ENCODE data around the gene FCHSD2. TPM values are rescaled to one million over a fixed set of nuclear protein-coding genes. Genes with fewer than 3 reads are reported as not detected.

FCHSD2 gene
- 31.1 and 33.1 TPM in 2 replicates for total RNA-seq

- intact Hi-C loops (cut with micrococcal nuclease) = loop anchor here (2.0 to 5.0 kb wide), 5 partner anchors 35 to 455 kb away; partner anchors contain the start of genes ATG16L2 and FAM168A
These were observed at the start of gene FCHSD2 for GRCh38 chr11:73142128-73142377. Gene FCHSD2, minus strand, starts transcription at chr11:73142318. Its CDS starts 441 bp downstream, at chr11:73141877.

- intact Hi-C loops (cut with micrococcal nuclease) = no loop called here
These were observed 49.0 kb upstream of the FCHSD2 start for GRCh38 chr11:73191151-73191550.

GRCh38 chr11:73190557-73190885, 48.4 kb upstream of the FCHSD2 start:
- intact Hi-C loops (cut with micrococcal nuclease) = no loop called here

GRCh38 chr11:73189723-73190556, 47.8 kb upstream of the FCHSD2 start:
- intact Hi-C loops (cut with micrococcal nuclease) = loop anchor here (5.0 kb wide), 1 partner anchor 52 kb away; no protein-coding TSS in a partner anchor

DNA sequence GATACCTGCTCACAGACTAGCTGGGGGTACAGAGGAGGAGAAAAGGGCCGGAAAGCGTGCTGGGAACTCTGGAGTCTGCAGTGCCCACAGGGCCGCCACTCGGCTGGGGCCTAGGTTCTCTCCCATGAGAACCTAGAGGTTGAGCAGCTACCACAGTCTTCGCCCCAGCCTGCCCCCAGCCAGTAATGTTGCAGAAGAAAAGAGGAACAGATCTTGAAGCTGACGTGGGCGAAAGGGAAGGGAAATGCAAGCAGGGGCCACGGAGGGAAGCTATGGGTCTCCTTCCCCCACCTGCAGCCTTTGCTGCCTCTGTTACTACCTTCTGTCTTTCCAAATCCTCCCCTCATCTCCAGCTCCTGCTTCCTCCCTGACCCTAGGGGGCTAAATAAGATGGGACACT, 47.2 kb upstream of the FCHSD2 start:
- intact Hi-C loops (cut with micrococcal nuclease) = loop anchor here (5.0 kb wide), 1 partner anchor 53 kb away; no protein-coding TSS in a partner anchor

- intact Hi-C loops (cut with micrococcal nuclease) = loop anchor here (5.0 kb wide), 1 partner anchor 54 kb away; no protein-coding TSS in a partner anchor
These were observed 46.2 kb upstream of the FCHSD2 start for GRCh38 chr11:73188301-73188700.

GRCh38 chr11:73187854-73188253, 45.7 kb upstream of the FCHSD2 start:
- intact Hi-C loops (cut with micrococcal nuclease) = loop anchor here (5.0 kb wide), 1 partner anchor 54 kb away; no protein-coding TSS in a partner anchor

- intact Hi-C loops (cut with micrococcal nuclease) = loop anchor here (5.0 kb wide), 1 partner anchor 55 kb away; no protein-coding TSS in a partner anchor
These were observed 44.8 kb upstream of the FCHSD2 start for GRCh38 chr11:73186886-73187285.

- intact Hi-C loops (cut with micrococcal nuclease) = loop anchor here (5.0 kb wide), 1 partner anchor 56 kb away; no protein-coding TSS in a partner anchor
These were observed 44.3 kb upstream of the FCHSD2 start for GRCh38 chr11:73186294-73186850.

GRCh38 chr11:73185680-73186293, 43.7 kb upstream of the FCHSD2 start:
- intact Hi-C loops (cut with micrococcal nuclease) = loop anchor here (5.0 kb wide), 1 partner anchor 57 kb away; no protein-coding TSS in a partner anchor

- intact Hi-C loops (cut with micrococcal nuclease) = loop anchor here (5.0 kb wide), 1 partner anchor 57 kb away; no protein-coding TSS in a partner anchor
These were observed 43.0 kb upstream of the FCHSD2 start for GRCh38 chr11:73184953-73185671.

DNA sequence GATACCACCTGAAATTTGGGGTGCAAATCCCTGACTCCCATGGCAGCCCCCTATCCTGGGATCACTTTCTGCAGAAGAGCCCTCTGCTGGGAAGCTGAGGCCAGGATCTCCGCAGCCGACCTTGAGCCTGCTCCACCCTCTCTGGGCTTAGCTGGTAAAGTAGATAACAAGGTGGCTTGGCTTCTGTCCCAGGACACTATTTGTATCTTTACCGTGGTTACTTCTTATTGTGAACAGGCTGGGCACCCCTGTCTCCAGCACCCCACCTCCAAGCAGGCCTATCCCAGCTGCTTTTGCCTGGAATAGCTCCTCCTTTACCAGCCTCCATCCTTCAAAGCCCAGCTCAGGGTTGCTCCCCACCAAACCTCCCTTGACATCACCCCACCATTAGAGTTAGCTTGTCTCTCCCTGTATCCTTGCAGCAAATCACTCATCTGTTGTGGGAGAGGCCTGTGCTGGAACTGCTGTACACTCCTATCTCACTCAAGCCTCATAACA, 40.8 kb upstream of the FCHSD2 start:
- intact Hi-C loops (cut with micrococcal nuclease) = no loop called here

GRCh38 chr11:73178681-73179080, 36.6 kb upstream of the FCHSD2 start:
- intact Hi-C loops (cut with micrococcal nuclease) = loop anchor here (1.0 to 5.0 kb wide), 5 partner anchors 36 to 454 kb away; partner anchors contain the start of gene FCHSD2

DNA sequence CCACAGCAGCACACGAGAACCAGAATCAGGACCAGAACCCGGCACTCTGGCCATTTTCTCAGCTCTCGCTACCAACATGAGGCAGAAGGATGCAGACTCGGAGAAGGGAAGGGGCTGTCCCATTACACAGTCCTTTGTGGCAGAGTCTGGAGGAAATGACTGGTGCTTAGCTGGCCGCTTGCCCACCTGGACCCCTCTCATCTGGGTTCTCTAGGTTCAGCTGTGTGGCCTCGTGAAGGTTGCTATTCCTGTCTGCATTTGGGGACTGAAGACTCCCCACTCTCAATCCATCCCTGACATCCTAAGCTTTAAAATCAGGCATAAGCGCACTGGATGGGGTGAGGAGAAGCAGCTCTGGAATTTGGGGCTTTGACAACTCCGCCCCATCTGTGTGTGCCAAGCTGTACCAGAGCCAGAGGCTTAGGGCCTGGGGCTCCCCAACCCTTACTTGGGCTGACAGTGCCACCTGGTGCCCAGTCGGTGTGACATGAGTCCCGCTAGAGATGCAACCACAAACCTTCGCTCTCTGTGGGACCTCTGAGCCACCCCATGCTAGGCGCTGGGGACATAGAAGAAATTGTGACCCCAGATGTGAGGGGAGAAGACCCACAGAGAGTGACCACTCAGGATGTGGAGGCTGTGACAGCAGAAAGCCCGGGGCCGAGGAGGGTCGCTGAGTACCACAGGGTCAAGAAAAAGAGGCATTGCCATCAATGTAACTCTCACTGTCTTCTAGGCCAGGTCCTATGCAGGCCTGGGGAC, 35.8 kb upstream of the FCHSD2 start:
- intact Hi-C loops (cut with micrococcal nuclease) = loop anchor here (1.0 to 5.0 kb wide), 5 partner anchors 36 to 453 kb away; partner anchors contain the start of gene FCHSD2

DNA sequence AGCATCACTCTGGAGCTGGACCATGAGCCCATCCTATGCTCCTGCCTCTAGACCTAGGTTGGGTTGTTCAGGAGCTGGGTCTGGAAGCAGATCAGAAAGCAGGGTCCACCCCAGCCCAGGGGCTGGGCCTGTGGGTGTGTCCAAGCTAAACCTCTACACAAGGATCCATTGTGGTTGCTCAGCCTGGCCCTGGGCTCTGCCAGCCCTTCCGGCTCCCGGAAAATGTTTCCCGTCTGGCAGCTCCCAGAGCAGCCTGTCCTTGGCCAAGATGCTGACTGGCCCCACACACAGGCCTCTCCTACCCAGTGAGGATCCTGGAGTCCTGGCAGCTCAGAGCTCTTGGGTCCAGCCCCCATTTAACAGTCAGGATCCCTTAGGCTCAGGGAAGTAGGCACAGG, 35.3 kb upstream of the FCHSD2 start:
- intact Hi-C loops (cut with micrococcal nuclease) = loop anchor here (5.0 kb wide), 1 partner anchor 35 kb away; the partner anchor contains the start of gene FCHSD2

- intact Hi-C loops (cut with micrococcal nuclease) = loop anchor here (5.0 kb wide), 1 partner anchor 35 kb away; the partner anchor contains the start of gene FCHSD2
These were observed 34.7 kb upstream of the FCHSD2 start for GRCh38 chr11:73176874-73177155.

DNA sequence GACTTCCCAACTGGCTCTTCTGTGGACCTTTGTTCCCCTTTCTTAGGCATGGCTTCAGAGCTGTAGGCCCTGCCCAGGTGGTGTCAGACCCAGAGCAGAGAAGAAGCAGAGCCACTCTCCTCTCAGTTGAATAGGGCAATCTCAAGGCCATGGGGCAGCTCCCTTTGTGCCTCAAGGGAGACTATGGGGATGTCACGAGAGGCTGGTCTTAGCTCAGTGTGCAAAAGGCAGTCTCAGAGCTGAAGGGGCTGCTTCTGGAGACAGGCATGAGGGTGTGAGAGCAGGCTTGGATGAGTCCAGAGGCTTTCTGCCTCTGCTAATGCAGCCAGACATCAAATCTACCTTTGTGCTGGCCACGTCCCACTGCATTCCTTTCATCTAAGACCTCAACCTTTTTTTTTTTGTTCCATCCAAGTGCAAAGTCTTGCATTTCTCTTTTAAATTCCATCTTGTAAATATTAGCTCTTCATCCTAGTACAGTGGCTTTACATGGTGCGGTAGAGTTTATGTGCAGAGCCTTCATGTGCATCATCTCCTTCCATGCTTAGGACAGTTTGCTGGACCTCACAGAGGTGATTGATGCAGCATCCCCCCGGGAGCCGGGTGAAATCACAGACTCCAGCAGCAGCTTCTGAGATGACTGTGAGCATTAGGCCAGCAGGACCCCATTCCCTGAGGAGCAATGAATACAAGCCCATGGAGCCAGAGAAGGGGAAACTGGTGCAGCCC, 34.2 kb upstream of the FCHSD2 start:
- intact Hi-C loops (cut with micrococcal nuclease) = loop anchor here (5.0 kb wide), 1 partner anchor 34 kb away; the partner anchor contains the start of gene FCHSD2

DNA sequence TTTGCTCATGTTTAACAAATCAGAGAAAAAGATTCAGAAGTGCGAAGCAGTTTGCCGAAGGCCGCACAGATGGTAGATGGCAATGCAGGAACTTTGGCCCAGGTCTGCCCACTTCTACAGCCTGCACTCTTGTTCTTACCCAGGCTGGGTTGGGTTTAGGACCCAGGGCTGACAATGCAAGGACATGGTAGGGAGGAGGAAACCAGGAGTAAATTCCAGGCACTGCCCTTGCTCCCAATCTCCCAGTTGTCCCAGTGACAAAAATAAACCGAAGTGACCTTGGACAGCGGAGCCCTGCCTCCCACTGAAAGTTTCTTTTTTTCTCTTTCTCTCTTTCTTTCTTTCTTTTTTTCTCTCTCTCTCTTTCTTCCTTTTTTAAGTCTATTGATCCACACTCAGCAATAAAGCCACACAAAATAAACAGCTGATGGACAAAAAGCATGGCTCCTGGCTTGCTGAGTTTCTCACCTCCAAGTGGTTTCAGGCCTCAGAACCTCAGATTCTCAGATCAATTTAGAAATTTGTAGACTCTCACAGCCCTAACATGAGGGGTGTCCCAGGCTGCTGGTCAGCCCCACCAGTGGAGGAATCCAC, 33.5 kb upstream of the FCHSD2 start:
- intact Hi-C loops (cut with micrococcal nuclease) = loop anchor here (5.0 kb wide), 1 partner anchor 33 kb away; the partner anchor contains the start of gene FCHSD2

DNA sequence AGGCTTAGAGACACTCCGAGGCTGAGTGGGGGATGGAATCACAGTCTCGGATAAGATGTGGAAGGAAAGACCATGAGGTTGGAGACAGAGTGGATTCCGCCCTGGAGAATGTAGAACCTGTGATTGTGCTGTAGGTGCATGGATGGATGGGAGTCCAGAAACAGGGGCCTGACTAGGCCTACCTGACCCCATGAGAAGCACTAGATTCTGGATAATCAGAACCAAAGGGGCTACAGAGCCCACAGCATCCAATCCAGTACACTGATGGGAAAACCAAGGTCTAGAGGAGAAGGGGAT, 32.3 kb upstream of the FCHSD2 start:
- intact Hi-C loops (cut with micrococcal nuclease) = no loop called here

All from T-helper 2 cell treated with Interferon-gamma antibody and Interleukin-4, amounts not matched to agents 100 ng/mL and 5 ng/mL, for 36 hours (primary cell).